IPS DF 4.7 (cell line): ENCODE results near the gene MRPL16.

Source experiments
- DNase-seq: peaks from one replicate; pipeline ENCODE4 v3.0.0-alpha.2; 2013; ENCODE audit warnings: low spot score; ENCODE audit errors: extremely low read depth

MRPL16 gene

DNA sequence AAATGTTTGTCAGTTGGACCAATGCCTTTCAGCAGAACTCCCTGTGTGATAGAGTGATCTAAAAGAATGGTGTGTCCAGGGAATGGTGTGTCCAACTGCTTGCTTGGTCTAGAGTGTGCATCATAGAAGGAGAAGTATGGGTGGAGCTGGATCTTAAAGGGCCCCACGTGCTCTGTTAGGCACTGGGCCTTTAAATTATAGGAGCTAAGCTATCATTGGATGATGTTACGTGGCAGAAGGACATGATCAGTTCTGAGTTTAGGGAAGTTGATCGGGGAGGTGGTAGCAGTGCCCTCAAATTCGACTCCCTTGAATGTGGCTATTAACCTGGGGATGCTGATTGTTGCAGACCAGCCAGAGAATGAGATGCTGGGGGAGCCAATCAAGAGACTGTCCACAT lies 39.0 kb downstream of the MRPL16 start:
- DNase-seq, result no peak

GRCh38 chr11:59770869-59771268 lies 39.7 kb downstream of the MRPL16 start:
- DNase-seq, result no peak

DNA sequence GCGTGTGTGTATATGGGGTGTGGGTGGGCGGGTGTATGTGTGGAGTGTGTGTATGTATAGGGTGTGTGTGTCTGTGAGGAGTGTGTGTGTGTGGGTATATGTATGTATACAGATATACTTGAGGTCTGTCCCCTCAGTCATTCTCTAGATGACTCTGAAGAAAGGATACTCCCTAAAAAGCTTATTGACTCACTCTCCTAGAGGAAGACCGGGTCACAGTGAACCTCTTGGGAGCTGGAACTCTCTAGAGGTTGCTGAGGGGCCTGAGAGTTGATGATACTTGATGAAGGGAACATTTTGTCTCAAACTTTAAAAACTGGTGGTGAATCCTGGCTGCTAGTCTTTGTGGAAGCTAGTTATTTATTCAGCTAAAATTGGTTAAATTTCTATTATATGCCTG lies 40.3 kb downstream of the MRPL16 start:
- no peak for DNase-seq

DNA sequence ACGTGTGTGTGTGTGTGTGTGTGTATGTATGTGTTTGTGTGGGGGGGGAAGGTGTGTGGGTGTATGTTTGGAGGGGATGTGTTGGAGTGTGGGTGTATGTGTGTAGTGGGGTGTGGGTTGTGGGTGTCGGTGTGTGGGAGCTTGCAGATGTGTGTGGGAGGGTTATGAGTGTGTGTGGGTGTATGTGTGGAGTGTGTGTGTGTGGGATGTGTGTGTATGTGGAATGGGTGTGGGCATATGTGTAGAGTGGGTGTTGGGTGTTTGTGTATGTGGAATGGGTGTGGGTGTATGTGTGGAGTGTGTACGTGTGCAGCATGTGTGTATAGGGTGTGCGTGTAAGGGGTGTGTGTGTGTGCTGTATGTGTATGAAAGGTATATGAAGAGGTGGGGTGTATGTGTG lies 40.8 kb downstream of the MRPL16 start:
- no peak for DNase-seq

- DNase-seq, result no peak
Measured at GRCh38 chr11:59769111-59769510, 41.5 kb downstream of the MRPL16 start.

GRCh38 chr11:59767225-59767611 lies 43.4 kb downstream of the MRPL16 start:
- DNase-seq, result no peak

DNA sequence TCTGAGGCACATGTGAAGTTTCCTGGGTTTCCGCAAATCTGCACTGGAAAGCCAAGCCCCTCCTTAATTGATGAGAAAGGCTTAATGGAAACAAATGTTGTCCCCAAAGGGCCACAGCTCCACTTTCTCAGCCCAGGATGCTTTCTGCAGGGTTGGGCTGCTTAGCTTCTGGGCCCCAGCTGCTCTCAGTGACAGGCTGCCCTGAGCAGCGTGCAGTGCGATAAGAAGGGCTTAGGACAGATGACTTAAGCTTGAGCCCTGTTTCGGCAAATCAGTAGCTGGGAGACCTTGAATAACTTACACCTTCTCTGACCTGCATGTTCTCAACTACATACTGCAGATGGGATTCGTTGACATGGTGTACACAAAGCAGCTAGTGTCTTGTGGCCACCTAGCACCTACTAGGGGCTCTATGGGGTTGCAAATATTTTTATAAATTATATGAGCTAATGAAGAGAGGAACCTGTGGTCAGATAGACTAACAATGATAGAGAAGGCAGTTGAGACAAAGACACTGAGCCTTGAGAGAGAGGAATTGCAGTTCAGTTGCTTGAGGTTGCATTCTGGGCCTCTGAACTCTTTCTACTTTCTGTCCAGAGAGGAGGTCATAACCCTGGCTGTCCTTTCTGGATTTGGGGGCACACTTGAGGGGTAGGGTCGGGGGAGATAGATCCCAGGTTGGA lies 43.9 kb downstream of the MRPL16 start:
- DNase-seq, result no peak

DNA sequence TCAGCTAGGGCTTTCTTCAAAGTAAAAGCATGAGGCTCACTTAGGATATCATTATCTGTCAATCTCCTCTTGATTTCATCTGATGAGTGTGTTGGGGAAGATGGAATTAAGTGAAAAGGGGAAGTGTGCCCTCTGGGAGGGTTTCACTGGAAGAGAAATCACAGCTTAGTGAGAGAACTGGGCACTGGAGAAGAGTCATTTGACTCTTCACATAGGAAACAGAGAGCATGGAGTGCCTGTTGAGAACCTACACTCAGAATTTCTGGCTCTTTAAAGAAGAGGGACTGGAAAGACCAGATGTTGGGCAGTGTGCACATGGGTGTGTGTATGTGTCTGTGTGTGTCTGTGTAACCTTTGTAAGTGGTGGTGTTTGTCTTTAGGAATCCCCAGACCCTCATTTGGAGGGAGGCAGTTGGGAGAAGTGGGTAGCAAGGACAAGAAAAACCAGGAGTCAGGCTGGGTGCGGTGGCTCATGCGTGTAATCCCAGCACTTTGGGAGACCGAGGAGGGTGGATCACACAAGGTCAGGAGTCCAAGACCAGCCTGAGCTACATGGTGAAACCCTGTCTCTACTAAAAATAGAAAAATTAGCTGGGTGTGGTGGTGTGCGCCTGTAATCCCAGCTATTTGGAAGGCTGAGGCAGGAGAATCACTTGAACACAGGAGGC lies 45.4 kb downstream of the MRPL16 start:
- no peak for DNase-seq

- DNase-seq, result no peak
Measured at GRCh38 chr11:59761993-59762392, 48.6 kb downstream of the MRPL16 start.

DNA sequence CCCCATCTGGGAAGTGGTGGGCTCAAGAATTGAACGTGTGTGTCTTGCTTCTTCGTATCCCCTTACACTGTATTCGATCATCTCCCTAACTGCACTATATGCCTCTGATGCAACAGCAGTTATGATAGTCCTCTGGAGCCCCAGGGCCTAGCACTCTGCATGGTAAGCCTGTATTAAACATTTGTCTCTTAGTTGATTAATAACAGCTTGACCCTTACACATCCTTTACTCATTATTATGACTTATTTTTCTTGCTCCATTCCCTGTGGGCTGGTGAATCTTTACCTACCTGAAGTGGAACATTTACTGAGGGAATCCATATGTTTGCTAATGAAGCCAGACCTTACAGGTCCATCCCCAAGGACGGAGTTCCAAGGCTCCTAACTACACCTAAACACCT lies 49.8 kb downstream of the MRPL16 start:
- no peak for DNase-seq

DNA sequence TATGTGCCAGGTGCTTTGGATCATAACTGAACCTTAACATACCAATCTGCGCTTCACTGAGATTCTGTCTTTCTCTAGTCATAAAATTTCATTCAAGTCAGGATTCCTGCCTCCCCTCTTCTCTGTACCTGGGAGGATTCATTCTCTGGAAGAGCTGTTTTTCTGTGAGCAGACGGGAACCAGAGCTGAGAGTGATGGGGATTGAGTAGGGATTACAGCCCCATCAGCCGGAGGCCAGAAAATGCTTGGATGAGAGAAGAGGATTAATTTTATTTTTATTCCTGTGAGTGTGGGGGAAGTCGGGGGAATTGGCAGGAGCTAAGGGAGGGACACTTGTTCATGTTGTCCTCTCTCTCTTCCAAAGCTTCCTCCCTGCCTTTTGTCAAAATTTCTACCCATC lies 50.7 kb downstream of the MRPL16 start:
- DNase-seq, result no peak

DNA sequence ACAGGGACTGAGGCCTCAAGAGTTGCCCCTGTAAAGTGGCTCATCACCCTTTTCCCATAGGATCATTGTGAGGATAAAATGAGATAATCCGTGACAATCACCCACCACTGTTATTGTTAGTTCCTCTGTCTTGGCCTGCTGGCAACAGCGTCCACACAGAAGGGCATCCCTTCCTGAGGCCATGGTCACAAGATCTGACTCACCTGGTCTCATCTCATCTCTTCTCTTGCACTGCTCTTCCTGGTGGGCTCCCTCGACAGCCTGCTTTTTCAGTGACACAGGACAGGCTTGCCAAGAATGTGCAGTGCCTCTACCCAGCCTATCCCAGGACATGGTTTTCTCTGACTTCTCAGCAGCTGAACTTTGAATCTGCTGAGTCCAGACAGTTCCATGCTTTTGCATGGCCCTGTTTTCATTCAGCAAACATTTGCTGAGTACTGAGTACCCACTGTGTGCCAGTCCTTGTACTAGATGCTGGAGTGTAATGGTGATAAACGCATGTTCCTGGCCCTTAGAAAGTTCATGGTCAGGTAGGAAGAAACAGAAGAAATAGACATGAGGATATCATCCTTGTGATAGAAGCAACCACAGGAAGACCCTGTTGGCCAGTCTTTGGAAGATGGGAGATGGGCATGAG lies 52.1 kb downstream of the MRPL16 start:
- DNase-seq, result no peak

DNA sequence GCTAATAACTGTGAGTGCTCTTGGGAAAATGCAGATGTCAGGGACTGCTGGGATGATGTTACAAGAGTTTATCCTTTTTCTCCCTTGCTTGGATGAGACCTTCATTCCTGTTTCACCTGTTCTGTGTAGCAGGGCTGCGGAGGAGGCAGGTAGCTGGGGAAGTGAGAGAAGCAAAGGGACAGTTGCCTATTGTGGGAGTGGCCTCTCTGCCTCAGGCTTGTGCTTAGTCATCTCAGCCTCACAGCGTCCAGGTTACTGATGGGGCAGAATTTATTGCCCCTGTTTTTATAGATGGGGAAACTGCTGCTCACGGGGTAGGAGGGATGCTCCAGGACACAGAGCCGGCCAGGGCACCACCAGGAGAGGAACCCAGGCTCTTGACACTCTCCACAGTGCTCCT lies 53.7 kb downstream of the MRPL16 start:
- DNase-seq, result no peak

DNA sequence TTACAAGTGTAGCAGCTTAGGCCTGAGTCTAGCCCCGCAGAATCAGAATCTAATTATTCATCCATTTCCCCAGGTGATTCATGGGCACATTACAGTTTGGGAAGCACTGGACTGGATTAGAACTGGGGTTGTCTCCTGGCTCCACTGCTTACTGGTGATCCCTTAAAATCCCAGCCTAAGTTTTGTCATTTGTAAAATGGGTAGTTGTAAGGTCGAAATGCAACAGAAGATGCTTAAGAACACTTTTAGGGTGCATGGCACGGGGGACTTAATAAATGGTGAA lies 54.1 kb downstream of the MRPL16 start:
- no peak for DNase-seq
